C4-2B (cell line): ENCODE results near the gene GJC2.

Source experiments
- ZFX ChIP-seq: fragments of 450-650 bp; IDR thresholded peaks from 2 replicates; pipeline ENCODE4 v1.6.1; 2017
- TF ChIP-seq, protein P1 (sequence below): fragments of 450-650 bp; conservative IDR thresholded peaks from 2 replicates; pipeline ENCODE4 v1.5.1; 2017; ENCODE audit warnings: mild to moderate bottlenecking

DNA sequence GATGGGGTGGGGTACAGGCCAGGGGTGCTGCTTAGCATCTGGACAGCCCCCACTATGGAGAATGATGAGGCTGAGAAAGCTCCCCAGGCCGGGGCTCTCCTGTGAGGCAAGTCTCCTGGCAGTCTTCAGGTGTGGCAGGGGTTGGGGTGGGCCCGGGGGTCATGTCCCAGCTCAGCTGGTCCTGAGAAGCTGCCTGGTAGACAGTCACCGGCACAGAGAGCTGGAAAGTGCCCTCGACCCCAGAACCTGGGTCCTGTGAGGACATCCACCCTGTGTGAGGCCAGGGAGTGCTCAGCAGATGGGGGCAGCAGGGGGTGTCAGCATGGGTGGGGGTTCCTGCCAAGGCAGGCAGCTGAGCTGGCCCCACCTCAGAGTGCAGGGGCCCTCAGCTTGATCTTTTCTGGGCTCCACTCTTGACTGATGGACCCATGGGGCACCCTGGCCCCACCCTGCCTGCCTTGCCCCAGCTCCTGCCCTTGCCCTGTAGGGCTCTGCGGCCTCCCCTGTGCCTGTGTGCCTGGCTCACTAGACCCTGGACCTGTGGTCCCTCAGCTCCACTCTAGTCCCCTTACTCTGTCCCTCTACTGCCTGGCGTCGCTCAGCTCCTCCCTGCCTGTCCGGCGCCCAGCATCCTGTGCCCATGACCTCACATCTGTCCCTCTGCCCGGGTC lies 21.6 kb downstream of the GJC2 start:
- TF ChIP-seq, protein P1, sequence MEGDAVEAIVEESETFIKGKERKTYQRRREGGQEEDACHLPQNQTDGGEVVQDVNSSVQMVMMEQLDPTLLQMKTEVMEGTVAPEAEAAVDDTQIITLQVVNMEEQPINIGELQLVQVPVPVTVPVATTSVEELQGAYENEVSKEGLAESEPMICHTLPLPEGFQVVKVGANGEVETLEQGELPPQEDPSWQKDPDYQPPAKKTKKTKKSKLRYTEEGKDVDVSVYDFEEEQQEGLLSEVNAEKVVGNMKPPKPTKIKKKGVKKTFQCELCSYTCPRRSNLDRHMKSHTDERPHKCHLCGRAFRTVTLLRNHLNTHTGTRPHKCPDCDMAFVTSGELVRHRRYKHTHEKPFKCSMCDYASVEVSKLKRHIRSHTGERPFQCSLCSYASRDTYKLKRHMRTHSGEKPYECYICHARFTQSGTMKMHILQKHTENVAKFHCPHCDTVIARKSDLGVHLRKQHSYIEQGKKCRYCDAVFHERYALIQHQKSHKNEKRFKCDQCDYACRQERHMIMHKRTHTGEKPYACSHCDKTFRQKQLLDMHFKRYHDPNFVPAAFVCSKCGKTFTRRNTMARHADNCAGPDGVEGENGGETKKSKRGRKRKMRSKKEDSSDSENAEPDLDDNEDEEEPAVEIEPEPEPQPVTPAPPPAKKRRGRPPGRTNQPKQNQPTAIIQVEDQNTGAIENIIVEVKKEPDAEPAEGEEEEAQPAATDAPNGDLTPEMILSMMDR: no peak
- TF ChIP-seq ZFX: no peak
